GM19099 (cell line): Measurements from ENCODE around the gene TCEAL9.

Experiments used
- POLR2A ChIP-seq: IDR thresholded peaks from 3 replicates; pipeline ENCODE4 v1.6.1; 2011; ENCODE audit warnings: low read depth; ENCODE audit not compliant: insufficient read length; ENCODE audit errors: extremely low read depth

Gene TCEAL9

DNA sequence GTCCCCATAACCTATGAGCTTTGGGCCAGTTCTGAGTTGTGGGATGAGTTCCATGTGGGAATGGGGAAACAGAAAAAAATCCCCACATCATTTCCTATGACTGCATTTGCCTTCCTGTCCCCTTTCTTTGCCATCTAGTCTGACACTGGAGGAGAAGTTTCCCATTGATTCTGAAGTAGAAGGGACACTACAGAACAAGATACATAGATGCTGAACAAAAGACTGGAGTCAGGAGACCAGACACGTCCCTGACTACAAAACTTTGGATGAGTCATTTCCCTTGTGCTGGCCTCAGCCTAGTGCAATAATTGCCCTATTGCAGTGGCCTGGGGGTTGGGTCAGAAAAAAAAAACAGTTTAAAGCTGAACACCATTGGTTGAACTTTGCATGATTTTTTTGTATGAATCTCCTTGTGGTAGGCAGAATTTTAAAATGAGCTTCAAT, 42.1 kb downstream of the TCEAL9 start:
- TF ChIP-seq POLR2A, result no peak

DNA sequence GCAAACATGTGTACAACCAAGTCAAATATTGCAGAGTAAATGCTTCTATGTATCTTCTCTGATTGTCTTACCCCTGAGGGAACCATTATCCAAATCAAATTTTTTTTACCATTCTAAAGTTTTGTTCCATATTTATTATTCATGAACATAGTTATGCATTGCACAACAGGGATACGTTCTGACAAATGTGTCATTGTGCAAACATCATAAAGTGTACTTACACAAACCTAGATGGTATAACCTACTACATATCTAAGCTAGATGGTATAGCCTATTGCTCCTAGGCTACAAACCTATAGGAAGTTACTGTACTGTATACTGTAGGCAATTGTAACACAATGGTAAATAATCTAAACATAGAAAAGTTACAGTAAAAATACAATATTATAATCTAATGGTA, 43.4 kb downstream of the TCEAL9 start:
- TF ChIP-seq POLR2A, result no peak

DNA sequence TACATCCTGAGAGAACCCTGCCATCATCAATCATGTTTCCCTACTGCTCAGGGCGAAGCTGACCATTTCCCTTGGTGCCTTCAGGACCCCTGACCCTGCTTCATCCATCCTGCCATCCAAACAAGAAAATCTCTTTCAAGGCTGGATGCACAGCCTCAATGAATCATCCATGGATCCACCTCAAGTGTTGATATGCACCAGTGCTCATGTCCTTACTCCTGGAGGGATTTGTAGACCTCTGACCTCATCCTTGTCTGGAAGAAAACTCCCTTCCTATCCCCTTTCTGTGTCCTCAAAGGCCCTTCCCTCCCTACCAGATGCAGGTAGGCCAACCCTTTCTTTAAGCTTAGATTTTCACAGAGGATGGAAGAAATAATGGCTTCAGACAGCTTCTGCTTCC, 44.6 kb downstream of the TCEAL9 start:
- TF ChIP-seq POLR2A, result no peak

DNA sequence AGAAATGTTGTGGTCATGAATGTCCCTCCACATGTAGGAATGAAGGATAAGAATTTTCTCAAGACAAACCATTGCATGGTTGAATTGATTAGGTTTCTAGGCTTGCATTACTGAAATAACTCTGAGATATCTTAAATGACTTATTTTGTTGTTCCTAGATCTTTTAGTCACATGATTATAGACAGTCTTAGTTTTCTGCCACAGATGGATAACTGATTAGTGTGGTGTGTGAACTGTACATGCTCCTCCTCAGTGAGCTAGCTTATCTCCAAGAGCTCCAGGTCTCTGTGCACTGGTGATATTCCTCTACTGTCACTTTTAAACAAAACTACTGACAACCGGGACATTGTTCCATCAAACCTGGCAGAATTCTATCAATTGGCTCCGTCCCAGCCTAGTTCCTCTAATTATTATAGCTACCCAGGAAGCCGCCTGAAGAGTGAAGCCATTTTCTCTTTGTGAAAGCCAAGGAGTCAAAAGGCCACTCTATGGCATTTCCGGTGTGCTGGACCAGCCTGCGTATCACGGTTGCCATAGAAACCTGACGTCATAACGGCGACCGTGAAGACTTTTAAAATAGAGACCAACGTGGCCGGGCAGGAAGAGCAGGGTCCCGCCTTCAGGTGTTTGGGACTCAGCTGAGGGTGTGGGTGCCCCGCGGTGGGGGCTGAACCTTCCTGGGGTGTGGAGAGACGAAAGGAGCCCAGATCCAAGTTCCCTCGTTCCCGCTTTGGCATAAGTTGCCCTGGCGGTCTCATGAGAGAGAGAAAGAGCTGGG, 48.1 kb downstream of the TCEAL9 start:
- TF ChIP-seq POLR2A, result peak; percentile 17

DNA sequence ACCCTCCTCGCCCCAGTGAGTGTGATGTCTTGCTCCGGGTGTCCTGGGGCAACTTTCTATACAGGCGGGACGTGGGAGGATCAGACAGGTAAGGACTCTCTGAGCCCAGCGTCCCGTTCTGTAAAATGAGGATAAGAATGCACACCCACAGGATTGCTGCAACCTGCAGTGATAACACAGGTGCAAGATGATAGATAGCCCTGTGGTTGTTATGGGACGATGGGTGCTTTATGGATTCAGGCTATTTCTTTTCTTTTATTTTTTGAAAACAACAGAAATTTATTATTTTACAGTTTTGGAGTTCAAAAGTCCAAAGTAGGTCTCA, 48.7 kb downstream of the TCEAL9 start:
- no peak for TF ChIP-seq POLR2A

DNA sequence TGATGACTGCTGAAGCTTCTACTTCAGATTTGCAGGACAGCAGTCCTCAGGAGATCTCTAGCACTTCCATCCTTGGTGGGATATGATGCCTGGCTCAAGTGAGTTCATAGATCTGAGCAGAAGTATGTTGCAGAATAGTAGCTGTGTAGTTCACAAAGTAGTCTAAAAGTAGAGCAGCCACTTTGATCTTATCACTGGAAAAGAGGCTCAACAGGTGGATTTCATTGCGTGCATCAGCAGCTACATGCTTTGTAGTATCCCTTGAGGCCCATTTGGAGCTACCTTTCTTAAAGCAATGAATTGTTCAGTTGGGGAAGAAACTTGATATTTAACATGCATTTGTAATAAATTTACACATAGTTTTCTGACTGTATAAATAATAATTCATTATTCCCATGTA, 50.0 kb downstream of the TCEAL9 start:
- TF ChIP-seq POLR2A, result no peak

DNA sequence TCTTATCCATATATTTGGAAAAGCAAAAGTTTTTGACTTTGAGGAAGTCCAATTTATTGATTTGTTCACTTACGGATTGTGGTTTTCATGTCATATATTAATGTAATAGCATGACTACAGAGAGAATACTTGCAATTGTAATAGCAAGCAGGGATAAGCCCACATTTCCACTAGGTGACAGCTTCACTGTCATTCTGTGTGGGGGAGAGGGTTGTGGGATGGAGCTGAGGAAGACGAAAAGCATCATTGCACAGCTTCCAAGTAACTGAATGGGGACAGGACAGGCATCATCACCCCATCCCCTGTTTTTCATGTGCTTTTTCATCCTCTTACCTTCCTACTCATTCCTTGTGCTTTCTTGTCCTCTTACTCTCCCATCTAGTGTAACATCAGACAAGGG, 51.5 kb downstream of the TCEAL9 start:
- no peak for TF ChIP-seq POLR2A
